SK-N-SH (cell line): ENCODE results near the gene NANS. TPM values are rescaled to one million over a fixed set of nuclear protein-coding genes. Genes with fewer than 3 reads are reported as not detected.

Source experiments
- CTCF ChIA-PET: fragments of 300-600, 350-600 bp; formaldehyde crosslinking; extraction: SDS; loops from one replicate; lab custom pipeline; 2021; lab: Yijun Ruan, JAX
- POLR2A ChIA-PET: fragments of 350-600 bp; sonication (Branson Sonifier 250); formaldehyde crosslinking; extraction: SDS; loops from one replicate; lab custom pipeline; 2020; ENCODE audit warnings: antibody characterized with exemption, inconsistent platforms; lab: Yijun Ruan, JAX
- DNase-seq: peaks from one replicate; pipeline ENCODE4 v3.0.0; 2012
- H2AFZ ChIP-seq: fragments of 200-600 bp; sonication (generic); 2 replicates; pipeline ENCODE4 v1.8.1; 2016; ENCODE audit warnings: antibody characterized with exemption, mild to moderate bottlenecking, low read depth
- H3F3A ChIP-seq: fragments of 200-600 bp; sonication (generic); replicated peaks from 2 replicates; pipeline ENCODE3; 2016; ENCODE audit warnings: antibody characterized with exemption, mild to moderate bottlenecking; ENCODE audit not compliant: insufficient read depth
- H3K27ac ChIP-seq, 2 experiments: fragments of 200-500 bp in 1 of 2; fragments of 200-600 bp in 1 of 2; sonication (Bioruptor generic) in 1 of 2; sonication (generic), shearing (Covaris generic) in 1 of 2; 2 replicates each; pipeline versions ENCODE4 v1.5.1 to v1.6.1; 2014 to 2016; ENCODE audit warnings: low read depth in 2 of 2, inconsistent platforms in 1 of 2, low read length in 1 of 2, mild to moderate bottlenecking in 1 of 2, mixed read lengths in 1 of 2
- H3K27me3 ChIP-seq: fragments of 200-600 bp; sonication (generic), shearing (Covaris generic); 2 replicates; pipeline ENCODE4 v1.6.1; 2016; ENCODE audit warnings: mixed run types; ENCODE audit not compliant: insufficient read depth
- H3K36me3 ChIP-seq, 2 experiments: fragments of 200-500 bp in 1 of 2; fragments of 200-600 bp in 1 of 2; sonication (Bioruptor generic) in 1 of 2; sonication (generic) in 1 of 2; replicated peaks in 1 of 2; 2 replicates each; pipeline versions ENCODE3 to v1.5.1; 2014 to 2016; ENCODE audit warnings: low read length in 1 of 2, mild to moderate bottlenecking in 1 of 2; ENCODE audit not compliant: insufficient read depth in 2 of 2, control insufficient read depth in 1 of 2
- H3K4me1 ChIP-seq, 2 experiments: fragments of 200-500 bp in 1 of 2; fragments of 200-600 bp in 1 of 2; sonication (Bioruptor generic) in 1 of 2; sonication (generic), shearing (Covaris generic) in 1 of 2; 2 replicates each; pipeline versions ENCODE4 v1.5.1 to v1.6.1; 2014 to 2016; ENCODE audit warnings: low read depth in 1 of 2, low read length in 1 of 2, mixed run types in 1 of 2; ENCODE audit not compliant: insufficient read depth in 2 of 2, control insufficient read depth in 1 of 2
- H3K4me2 ChIP-seq: fragments of 200-600 bp; sonication (generic), shearing (Covaris generic); 2 replicates; pipeline ENCODE4 v1.6.1; 2017; ENCODE audit warnings: mixed run types
- H3K4me3 ChIP-seq, 2 experiments: fragments of 200-500 bp in 1 of 2; fragments of 200-600 bp in 1 of 2; sonication (Bioruptor generic) in 1 of 2; sonication (generic), shearing (Covaris generic) in 1 of 2; 2 replicates each; pipeline versions ENCODE4 v1.5.1 to v1.8.1; 2014 to 2016; ENCODE audit warnings: low read depth in 2 of 2, inconsistent platforms in 1 of 2, low read length in 1 of 2, mild to moderate bottlenecking in 1 of 2, mixed read lengths in 1 of 2, moderate library complexity in 1 of 2
- H3K79me2 ChIP-seq: fragments of 200-600 bp; sonication (generic); 2 replicates; pipeline ENCODE4 v1.8.1; 2017; ENCODE audit warnings: mild to moderate bottlenecking; ENCODE audit not compliant: insufficient read depth
- H3K9ac ChIP-seq: fragments of 200-600 bp; sonication (generic); 2 replicates; pipeline ENCODE4 v1.6.1; 2017; ENCODE audit warnings: mixed run types
- H3K9me2 ChIP-seq: fragments of 200-600 bp; sonication (generic); 2 replicates; pipeline ENCODE4 v1.6.1; 2017; ENCODE audit warnings: mixed run types
- H3K9me3 ChIP-seq: fragments of 200-600 bp; sonication (generic); 2 replicates; pipeline ENCODE4 v1.6.1; 2017; ENCODE audit warnings: mixed run types, mild to moderate bottlenecking, moderate library complexity
- H4K20me1 ChIP-seq: fragments of 200-600 bp; sonication (generic); 2 replicates; pipeline ENCODE4 v1.6.1; 2017; ENCODE audit warnings: mild to moderate bottlenecking, mixed run types; ENCODE audit not compliant: insufficient read depth
- CTCF ChIP-seq: fragments of 200-600 bp; sonication (generic); IDR thresholded peaks from 2 replicates; pipeline ENCODE4 v1.6.1; 2017; ENCODE audit warnings: antibody characterized with exemption, mild to moderate bottlenecking, moderate library complexity
- EZH2phosphoT487 ChIP-seq: fragments of 200-600 bp; sonication (generic); IDR thresholded peaks from 2 replicates; pipeline ENCODE4 v1.6.1; 2017; ENCODE audit warnings: low read depth, mixed run types, mild to moderate bottlenecking, antibody characterized with exemption, moderate library complexity, borderline replicate concordance
- FOXJ3 ChIP-seq: sonication (generic); formaldehyde crosslinking; IDR thresholded peaks from 2 replicates; pipeline ENCODE4 v1.5.1; 2020; ENCODE audit warnings: mild to moderate bottlenecking, missing genetic modification reagents
- FOXM1 ChIP-seq: IDR thresholded peaks from 2 replicates; pipeline ENCODE4 v1.4.0; 2012; ENCODE audit warnings: low read depth, mild to moderate bottlenecking
- GATA2 ChIP-seq: sonication (generic); formaldehyde crosslinking; IDR thresholded peaks from 2 replicates; pipeline ENCODE4 v1.5.0; 2020; ENCODE audit warnings: mild to moderate bottlenecking, missing genetic modification reagents
- NFIC ChIP-seq: IDR thresholded peaks from 2 replicates; pipeline ENCODE4 v1.4.0; 2012; ENCODE audit warnings: borderline replicate concordance
- NRF1 ChIP-seq: IDR thresholded peaks from 2 replicates; pipeline ENCODE4 v1.6.1; 2012; ENCODE audit warnings: low read depth, mild to moderate bottlenecking, low read length
- RAD21 ChIP-seq: IDR thresholded peaks from 2 replicates; pipeline ENCODE4 v1.6.1; 2012; ENCODE audit warnings: mild to moderate bottlenecking, low read length
- RCOR1 ChIP-seq: fragments of 150-350 bp; IDR thresholded peaks from 2 replicates; pipeline ENCODE4 v1.6.1; 2017; ENCODE audit warnings: antibody characterized with exemption, low read length
- REST ChIP-seq: IDR thresholded peaks from 2 replicates; pipeline ENCODE4 v1.6.1; 2012; ENCODE audit warnings: mild to moderate bottlenecking, low read depth, low read length, moderate library complexity
- RFX5 ChIP-seq: IDR thresholded peaks from 2 replicates; pipeline ENCODE4 v1.6.1; 2012; ENCODE audit warnings: mild to moderate bottlenecking, improper control_type of control experiment, low read length
- RXRA ChIP-seq: IDR thresholded peaks from 2 replicates; pipeline ENCODE4 v1.4.0; 2012; ENCODE audit warnings: low read depth, mild to moderate bottlenecking, borderline replicate concordance
- SIN3A ChIP-seq: IDR thresholded peaks from 2 replicates; pipeline ENCODE4 v1.6.1; 2012; ENCODE audit warnings: low read depth, mild to moderate bottlenecking, low read length, moderate library complexity, borderline replicate concordance
- SMC3 ChIP-seq: IDR thresholded peaks from 2 replicates; pipeline ENCODE4 v1.6.1; 2012; ENCODE audit warnings: low read depth, low read length, improper control_type of control experiment
- USF2 ChIP-seq: fragments of 150-350 bp; IDR thresholded peaks from 2 replicates; pipeline ENCODE4 v1.6.1; 2017; ENCODE audit warnings: antibody characterized with exemption, low read length, low read depth, borderline replicate concordance
- ZBTB33 ChIP-seq: IDR thresholded peaks from 2 replicates; pipeline ENCODE4 v1.4.0; 2012; ENCODE audit warnings: low read depth, borderline replicate concordance
- WGBS: methylation state at CpG from one replicate; pipeline ENCODE4 v1.1.6; 2017; ENCODE audit warnings: low lambda C conversion rate; 5-methylcytosine and 5-hydroxymethylcytosine counted together
- polyA plus RNA-seq, 3 experiments: library from polyadenylated mRNA; depleted of rRNA; stranded (reverse); fragments of >200 nt; gene quantifications; 2 replicates each; pipeline ENCODE4 v1.2.3, GENCODE V29; 2012
- TF ChIP-seq, protein P1 (sequence below): IDR thresholded peaks from 2 replicates; pipeline ENCODE4 v1.4.0; 2012; ENCODE audit warnings: low read depth

NANS gene
- polyA plus RNA-seq, 1 of the 3 experiments (the other 2 are of a cell fraction), result 61.3 TPM

- DNase-seq, result no peak
- POLR2A ChIA-PET, result no interaction called here
- H2AFZ ChIP-seq, result no peak overlapping the region
- H3K4me1 ChIP-seq, result no peaks in the 10 kb centered on the region; a peak in 1 of 4 replicates
- 78% methylated on average over 1 of the region's 1 CpG for WGBS
- no peak overlapping the region for H3K27ac ChIP-seq
- peaks cover 3% of the 10 kb centered on the region for H3F3A ChIP-seq
- CTCF ChIA-PET, result no interaction called here
- peaks cover 2% of the 10 kb centered on the region; the same call in 1 of the 2 replicates for H4K20me1 ChIP-seq
- H3K9me2 ChIP-seq, result no peaks in the 10 kb centered on the region
- H3K27me3 ChIP-seq, result no peaks in the 10 kb centered on the region
- no peaks in the 10 kb centered on the region for H3K9me3 ChIP-seq
- no peak overlapping the region for H3K4me2 ChIP-seq
- peaks cover 23% of the 10 kb centered on the region for H3K79me2 ChIP-seq
- H3K9ac ChIP-seq, result no peak overlapping the region
- H3K36me3 ChIP-seq, result peaks cover 64 to 82% of the 10 kb centered on the region in 2 experiments
- no peak overlapping the region for H3K4me3 ChIP-seq
- TF ChIP-seq CTCF (no peak), SMC3 (no peak), FOXM1 (no peak), ZBTB33 (no peak), NFIC (no peak), RAD21 (no peak), USF2 (no peak), SIN3A (no peak), RXRA (no peak), EZH2phosphoT487 (no peak), REST (no peak), NRF1 (no peak), RCOR1 (no peak), FOXJ3 (CRISPR knock-in tag) (no peak), RFX5 (no peak), GATA2 (CRISPR knock-in tag) (no peak)
- TF ChIP-seq, protein P1, sequence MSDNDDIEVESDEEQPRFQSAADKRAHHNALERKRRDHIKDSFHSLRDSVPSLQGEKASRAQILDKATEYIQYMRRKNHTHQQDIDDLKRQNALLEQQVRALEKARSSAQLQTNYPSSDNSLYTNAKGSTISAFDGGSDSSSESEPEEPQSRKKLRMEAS, result no peak
Observed at GRCh38 chr9:98009936-98010335, 46.6 kb upstream of the NANS start.
